Subcutaneous abdominal adipose tissue (tissue), 5 donors: ENCODE measurements around the gene CPNE6.

Experiments used
- H3K27ac ChIP-seq: one replicate; pipeline ENCODE4 v1.7.0; 2013; ENCODE audit warnings: low read depth, mild to moderate bottlenecking, inconsistent platforms, low read length, moderate library complexity
- H3K27me3 ChIP-seq, 5 donors: one replicate each; pipeline ENCODE4 v1.7.0; 2013; ENCODE audit warnings: low read length in 5 of 5, inconsistent platforms in 1 of 5; ENCODE audit not compliant: control insufficient read depth in 5 of 5, insufficient read depth in 4 of 5
- H3K36me3 ChIP-seq, 5 donors: one replicate each; pipeline ENCODE4 v1.7.0; 2013; ENCODE audit warnings: low read length in 5 of 5; ENCODE audit not compliant: control insufficient read depth in 5 of 5, insufficient read depth in 5 of 5
- H3K4me1 ChIP-seq, 5 donors: one replicate each; pipeline ENCODE4 v1.7.0; 2013; ENCODE audit warnings: low read length in 5 of 5, mild to moderate bottlenecking in 3 of 5, moderate library complexity in 1 of 5; ENCODE audit not compliant: control insufficient read depth in 5 of 5, insufficient read depth in 5 of 5
- H3K4me3 ChIP-seq, 5 donors: one replicate each; pipeline ENCODE4 v1.7.0; 2013; ENCODE audit warnings: low read length in 5 of 5, low read depth in 1 of 5
- H3K9ac ChIP-seq, 5 donors: one replicate each; pipeline ENCODE4 v1.7.0; 2013; ENCODE audit warnings: low read length in 5 of 5, mild to moderate bottlenecking in 4 of 5, moderate library complexity in 3 of 5
- H3K9me3 ChIP-seq, 5 donors: one replicate each; pipeline ENCODE4 v1.7.0; 2013; ENCODE audit warnings: low read length in 5 of 5; ENCODE audit not compliant: control insufficient read depth in 5 of 5
- donor health status: healthy.
- donor health status: healthy.
- donor health status: healthy.
- donor health status: healthy.
- donor health status: healthy.

The CPNE6 gene

GRCh38 chr14:24068711-24069410 is 2.5 kb upstream of the CPNE6 start:
- Histone ChIP-seq H3K4me1 (peaks cover 0 to 8% (median 0%) of the 10 kb centered on the region in 5 donors), H3K4me3 (no peak overlapping the region)

GRCh38 chr14:24069411-24069735 is 2.0 kb upstream of the CPNE6 start:
- Histone ChIP-seq H3K9ac (no peak overlapping the region), H3K27me3 (peaks cover 15 to 29% (median 22%) of the 10 kb centered on the region in 5 donors), H3K36me3 (no peaks in the 10 kb centered on the region), H3K4me3 (no peak overlapping the region), H3K4me1 (peaks cover 0 to 8% (median 0%) of the 10 kb centered on the region in 5 donors), H3K27ac (no peak overlapping the region), H3K9me3 (no peaks in the 10 kb centered on the region)

More at GRCh38 chr14:24068711-24069410, 2.5 kb upstream of the CPNE6 start:
- H3K9me3 ChIP-seq: no peaks in the 10 kb centered on the region
- H3K9ac ChIP-seq: no peak overlapping the region
- H3K27me3 ChIP-seq: peaks cover 14 to 29% (median 22%) of the 10 kb centered on the region in 5 donors
- H3K27ac ChIP-seq: no peak overlapping the region
- no peaks in the 10 kb centered on the region for H3K36me3 ChIP-seq

GRCh38 chr14:24070285-24071143 is 848 bp upstream of the CPNE6 start:
- Histone ChIP-seq H3K9ac (no peak overlapping the region), H3K4me1 (peaks cover 0 to 8% (median 0%) of the 10 kb centered on the region in 5 donors), H3K36me3 (no peaks in the 10 kb centered on the region), H3K27ac (no peak overlapping the region), H3K27me3 (peaks cover 18 to 29% (median 22%) of the 10 kb centered on the region in 5 donors), H3K4me3 (no peak overlapping the region), H3K9me3 (no peaks in the 10 kb centered on the region)

DNA sequence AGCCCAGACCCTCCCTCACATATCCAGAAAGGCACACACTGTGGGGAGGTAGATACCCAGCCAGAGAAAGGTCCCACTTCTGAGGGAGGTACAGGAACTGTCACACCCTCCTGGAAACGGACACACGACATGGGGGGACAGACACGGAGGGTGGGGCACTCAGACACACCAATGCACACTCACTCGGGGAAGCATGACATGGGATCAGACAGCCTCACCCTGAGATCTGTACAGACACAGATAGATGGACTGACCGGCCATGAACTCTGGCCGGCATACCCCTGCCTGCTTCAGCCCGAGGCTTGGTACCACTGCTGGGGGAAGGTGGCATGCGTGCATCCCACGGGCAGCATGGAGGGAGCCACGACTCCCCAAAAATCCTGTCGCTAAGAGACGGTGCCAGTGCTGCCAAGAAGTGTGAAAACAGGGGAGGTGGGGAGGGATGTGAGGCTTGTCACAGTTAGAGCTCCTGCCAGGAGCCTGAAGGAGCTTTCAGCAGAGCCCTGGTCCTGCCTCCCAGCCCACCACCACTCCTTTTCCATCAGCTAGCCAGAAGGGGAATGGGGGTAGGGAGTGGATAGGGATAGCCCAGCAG is 571 bp downstream of the CPNE6 start:
- Histone ChIP-seq H3K27ac (no peak overlapping the region), H3K4me3 (no peak overlapping the region), H3K4me1 (peaks cover 0 to 8% (median 0%) of the 10 kb centered on the region in 5 donors)

GRCh38 chr14:24072436-24072835 is 1.1 kb downstream of the CPNE6 start:
- no peaks in the 10 kb centered on the region for H3K9me3 ChIP-seq
- peaks cover 19 to 35% (median 27%) of the 10 kb centered on the region in 5 donors for H3K27me3 ChIP-seq
- peaks cover 0 to 5% (median 0%) of the 10 kb centered on the region in 5 donors for H3K4me1 ChIP-seq
- no peaks in the 10 kb centered on the region for H3K36me3 ChIP-seq
- H3K4me3 ChIP-seq: no peak overlapping the region
- no peak overlapping the region for H3K27ac ChIP-seq
- no peak overlapping the region for H3K9ac ChIP-seq

More for the DNA sequence above, 571 bp downstream of the CPNE6 start:
- Histone ChIP-seq H3K27me3 (peaks cover 19 to 30% (median 27%) of the 10 kb centered on the region in 5 donors), H3K9me3 (no peaks in the 10 kb centered on the region), H3K36me3 (no peaks in the 10 kb centered on the region), H3K9ac (no peak overlapping the region)

DNA sequence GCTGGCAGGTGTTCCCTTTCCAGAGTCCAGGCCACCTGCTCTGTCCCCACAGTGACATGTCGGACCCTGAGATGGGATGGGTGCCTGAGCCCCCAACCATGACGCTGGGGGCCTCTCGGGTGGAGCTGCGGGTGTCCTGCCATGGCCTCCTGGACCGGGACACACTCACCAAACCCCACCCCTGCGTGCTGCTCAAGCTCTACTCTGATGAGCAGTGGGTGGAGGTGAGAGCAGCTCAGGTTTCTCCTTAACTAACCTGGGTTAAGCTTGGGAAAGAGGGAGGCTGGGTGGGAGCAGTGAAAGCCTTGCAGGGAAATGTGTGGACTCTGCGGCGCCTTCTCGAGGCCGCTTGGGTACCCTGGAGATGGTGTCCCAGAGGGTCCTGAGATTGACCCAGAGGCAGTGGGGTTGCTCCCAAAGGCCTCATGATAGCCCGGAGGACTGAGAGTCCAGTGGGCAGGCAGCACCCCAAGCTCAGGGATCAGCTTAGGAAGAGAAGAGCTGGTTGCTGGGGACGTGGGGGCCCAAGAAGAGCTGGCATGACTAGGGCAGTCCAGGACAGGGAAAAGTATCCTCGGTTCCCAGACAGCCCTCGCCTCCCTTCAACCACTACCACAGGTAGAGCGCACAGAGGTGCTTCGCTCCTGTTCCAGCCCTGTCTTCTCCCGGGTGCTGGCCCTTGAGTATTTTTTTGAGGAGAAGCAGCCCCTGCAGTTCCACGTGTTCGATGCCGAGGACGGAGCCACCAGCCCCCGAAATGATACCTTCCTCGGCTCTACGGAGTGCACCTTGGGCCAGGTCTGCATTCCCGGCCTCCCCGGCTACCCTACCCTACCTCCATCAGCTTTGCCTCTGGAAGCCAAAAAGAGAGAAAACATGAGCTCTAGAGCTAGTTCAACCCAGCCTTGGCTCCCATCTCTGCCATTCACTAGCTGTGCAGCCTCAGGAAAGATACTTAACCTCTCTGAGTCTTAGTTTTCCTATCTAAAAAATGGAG is 1.8 kb downstream of the CPNE6 start:
- peaks cover 19 to 37% (median 27%) of the 10 kb centered on the region in 5 donors for H3K27me3 ChIP-seq
- no peak overlapping the region for H3K4me3 ChIP-seq
- no peaks in the 10 kb centered on the region for H3K4me1 ChIP-seq
- H3K9ac ChIP-seq: no peak overlapping the region
- no peak overlapping the region for H3K27ac ChIP-seq
- no peaks in the 10 kb centered on the region for H3K36me3 ChIP-seq
- no peaks in the 10 kb centered on the region for H3K9me3 ChIP-seq

GRCh38 chr14:24074625-24075484 is 3.5 kb downstream of the CPNE6 start:
- Histone ChIP-seq H3K9ac (no peak overlapping the region), H3K4me1 (no peaks in the 10 kb centered on the region), H3K4me3 (no peak overlapping the region)

DNA sequence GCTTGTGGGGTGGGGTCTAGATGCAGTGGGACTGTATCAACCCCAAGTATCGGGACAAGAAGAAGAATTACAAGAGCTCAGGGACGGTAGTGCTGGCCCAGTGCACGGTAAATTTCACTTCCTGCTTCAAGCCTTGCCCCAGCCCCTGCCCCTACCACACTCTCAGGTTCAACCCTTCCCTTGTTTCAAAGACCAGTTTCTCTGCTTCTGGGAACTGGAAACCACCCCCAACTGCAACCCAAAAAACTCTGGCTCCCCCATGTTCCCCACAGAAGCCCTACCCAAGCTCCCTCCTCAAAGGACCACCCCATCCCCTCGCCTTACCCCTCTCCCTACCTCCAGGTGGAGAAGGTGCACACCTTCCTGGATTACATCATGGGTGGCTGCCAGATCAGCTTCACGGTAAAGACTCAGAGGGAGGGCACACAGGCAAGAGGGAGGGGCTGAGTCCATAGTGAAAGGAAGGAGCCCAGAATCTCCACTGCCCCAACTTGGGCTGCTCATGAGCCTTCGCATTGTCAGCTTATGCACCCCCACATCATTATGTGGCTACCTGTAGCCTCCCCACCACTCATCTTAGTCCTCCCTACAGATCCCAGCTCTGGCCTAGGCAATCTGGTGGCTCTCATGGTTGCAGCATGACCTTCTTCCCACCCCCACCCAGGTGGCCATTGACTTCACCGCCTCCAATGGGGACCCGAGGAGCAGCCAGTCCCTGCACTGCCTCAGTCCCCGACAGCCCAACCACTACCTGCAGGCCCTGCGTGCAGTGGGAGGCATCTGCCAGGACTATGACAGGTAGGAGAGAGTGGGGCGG is 4.3 kb downstream of the CPNE6 start:
- Histone ChIP-seq H3K36me3 (no peaks in the 10 kb centered on the region), H3K9me3 (no peaks in the 10 kb centered on the region), H3K27ac (no peak overlapping the region), H3K4me1 (peaks cover 0 to 4% (median 1%) of the 10 kb centered on the region in 5 donors), H3K4me3 (no peak overlapping the region), H3K9ac (no peak overlapping the region), H3K27me3 (peaks cover 16 to 39% (median 20%) of the 10 kb centered on the region in 5 donors)

More at GRCh38 chr14:24074625-24075484, 3.5 kb downstream of the CPNE6 start:
- H3K27me3 ChIP-seq: peaks cover 19 to 37% (median 27%) of the 10 kb centered on the region in 5 donors
- no peaks in the 10 kb centered on the region for H3K36me3 ChIP-seq
- no peaks in the 10 kb centered on the region for H3K9me3 ChIP-seq
- H3K27ac ChIP-seq: no peak overlapping the region
